IMR-90 (cell line): Measurements from ENCODE around the gene DNASE1L1. TPM values are rescaled to one million over a fixed set of nuclear protein-coding genes. Genes with fewer than 3 reads are reported as not detected.
A peak's percentile ranks its signal among the peaks of the same experiment; 100 is the strongest.

ENCODE experiments used
- ATAC-seq: fragments of 200-7000 bp; cut with Tn5 transposase; 2 replicates; pipeline ENCODE4 v1.9.1; 2020; ENCODE audit warnings: low read depth, mild to moderate bottlenecking, moderate library complexity
- BruUV-seq: library from RNA; stranded (reverse); fragments of 400-500 nt; replicated peaks from 2 replicates; lab custom pipeline; 2021; lab: Mats Ljungman, UMichigan
- CTCF ChIA-PET: fragments of 300-600 bp; formaldehyde crosslinking; extraction: SDS; loops from one replicate; lab custom pipeline; 2021; ENCODE audit warnings: antibody characterized with exemption; lab: Yijun Ruan, JAX
- POLR2A ChIA-PET: fragments of 300-600 bp; sonication (Branson Sonifier 250); formaldehyde crosslinking; loops from one replicate; lab custom pipeline; 2022; ENCODE audit warnings: antibody characterized with exemption; ENCODE audit not compliant: unreplicated experiment; lab: Charles Lee
- DNase-seq: peaks from one replicate; pipeline ENCODE4 v3.0.0; 2013
- H2AFZ ChIP-seq: replicated peaks from 2 replicates; pipeline ENCODE3; 2013; ENCODE audit warnings: low read length, mild to moderate bottlenecking; ENCODE audit not compliant: poor library complexity
- H2AK5ac ChIP-seq: 2 replicates; pipeline ENCODE4 v1.6.1; 2013; ENCODE audit warnings: low read depth, low read length, inconsistent platforms
- H2AK9ac ChIP-seq: replicated peaks from 2 replicates; pipeline ENCODE3; 2013; ENCODE audit warnings: mild to moderate bottlenecking, low read depth, low read length, moderate library complexity; ENCODE audit not compliant: poor library complexity
- H2BK120ac ChIP-seq: 2 replicates; pipeline ENCODE4 v1.6.1; 2013; ENCODE audit warnings: low read depth, low read length, inconsistent platforms
- H2BK15ac ChIP-seq: 3 replicates; pipeline ENCODE4 v1.6.1; 2013; ENCODE audit warnings: low read depth, low read length, inconsistent platforms
- H2BK20ac ChIP-seq: 2 replicates; pipeline ENCODE4 v1.6.1; 2013; ENCODE audit warnings: low read depth, mild to moderate bottlenecking, inconsistent platforms, low read length, moderate library complexity
- H2BK5ac ChIP-seq: 2 replicates; pipeline ENCODE4 v1.6.1; 2013; ENCODE audit warnings: mild to moderate bottlenecking, low read depth, low read length, inconsistent platforms; ENCODE audit not compliant: poor library complexity, severe bottlenecking
- H3K14ac ChIP-seq: replicated peaks from 2 replicates; pipeline ENCODE4 v1.6.1; 2013; ENCODE audit warnings: low read depth, low read length, inconsistent platforms
- H3K18ac ChIP-seq: 2 replicates; pipeline ENCODE4 v1.6.1; 2013; ENCODE audit warnings: low read depth, low read length, control low read depth
- H3K23ac ChIP-seq: 2 replicates; pipeline ENCODE4 v1.6.1; 2013; ENCODE audit warnings: low read depth, low read length, inconsistent platforms
- H3K27ac ChIP-seq: 2 replicates; pipeline ENCODE4 v1.5.1; 2013; ENCODE audit warnings: mild to moderate bottlenecking, control low read depth, low read length; ENCODE audit not compliant: insufficient read depth
- H3K27me3 ChIP-seq: 2 replicates; pipeline ENCODE4 v1.6.1; 2013; ENCODE audit warnings: low read length; ENCODE audit not compliant: control insufficient read depth, insufficient read depth
- H3K36me3 ChIP-seq: 2 replicates; pipeline ENCODE4 v1.6.1; 2013; ENCODE audit warnings: low read length, mixed read lengths; ENCODE audit not compliant: control insufficient read depth, insufficient read depth
- H3K4ac ChIP-seq: 2 replicates; pipeline ENCODE4 v1.6.1; 2013; ENCODE audit warnings: low read depth, low read length, inconsistent platforms
- H3K4me1 ChIP-seq: 2 replicates; pipeline ENCODE4 v1.6.1; 2013; ENCODE audit warnings: low read length, mixed read lengths; ENCODE audit not compliant: control insufficient read depth, insufficient read depth
- H3K4me2 ChIP-seq: 2 replicates; pipeline ENCODE4 v1.6.1; 2013; ENCODE audit warnings: low read depth, mild to moderate bottlenecking, control low read depth, low read length, moderate library complexity
- H3K4me3 ChIP-seq: 2 replicates; pipeline ENCODE4 v1.5.1; 2013; ENCODE audit warnings: low read depth, mild to moderate bottlenecking, control low read depth, low read length, moderate library complexity; ENCODE audit not compliant: insufficient read depth
- H3K56ac ChIP-seq: 2 replicates; pipeline ENCODE4 v1.6.1; 2013; ENCODE audit warnings: low read length, inconsistent platforms; ENCODE audit not compliant: insufficient read depth; ENCODE audit errors: extremely low read depth
- H3K79me1 ChIP-seq, 2 experiments: 2 replicates each; pipeline ENCODE4 v1.6.1; 2013; ENCODE audit warnings: low read length in 2 of 2, inconsistent platforms in 1 of 2, low read depth in 1 of 2
- H3K9ac ChIP-seq: 2 replicates; pipeline ENCODE4 v1.6.1; 2013; ENCODE audit warnings: low read depth, low read length, control low read depth
- H3K9me1 ChIP-seq: 2 replicates; pipeline ENCODE4 v1.6.1; 2013; ENCODE audit warnings: low read length, inconsistent platforms; ENCODE audit not compliant: insufficient read depth
- H3K9me3 ChIP-seq: 2 replicates; pipeline ENCODE4 v1.6.1; 2013; ENCODE audit warnings: low read length; ENCODE audit not compliant: control insufficient read depth, insufficient read depth
- H4K20me1 ChIP-seq: 2 replicates; pipeline ENCODE4 v1.6.1; 2013; ENCODE audit warnings: low read length, inconsistent platforms; ENCODE audit not compliant: insufficient read depth
- H4K5ac ChIP-seq: 2 replicates; pipeline ENCODE4 v1.6.1; 2013; ENCODE audit warnings: mild to moderate bottlenecking, low read depth, low read length, control low read depth
- H4K8ac ChIP-seq, 2 experiments: 2 replicates each; pipeline ENCODE4 v1.6.1; 2013; ENCODE audit warnings: low read depth in 2 of 2, low read length in 2 of 2, control low read depth in 1 of 2, inconsistent platforms in 1 of 2
- H4K91ac ChIP-seq: 2 replicates; pipeline ENCODE4 v1.6.1; 2013; ENCODE audit warnings: low read depth, low read length, inconsistent platforms; ENCODE audit not compliant: insufficient read depth
- BHLHE40 ChIP-seq: fragments of 150-350 bp; IDR thresholded peaks from 2 replicates; pipeline ENCODE4 v1.6.1; 2016; ENCODE audit warnings: mild to moderate bottlenecking, low read depth, low read length
- MXI1 ChIP-seq: IDR thresholded peaks from 2 replicates; pipeline ENCODE4 v1.6.1; 2012; ENCODE audit warnings: low read depth, mild to moderate bottlenecking, low read length, moderate library complexity, borderline replicate concordance
- RAD21 ChIP-seq: IDR thresholded peaks from 2 replicates; pipeline ENCODE4 v1.6.1; 2012; ENCODE audit warnings: low read length, improper control_type of control experiment
- RCOR1 ChIP-seq: IDR thresholded peaks from 2 replicates; pipeline ENCODE4 v1.6.1; 2012; ENCODE audit warnings: mild to moderate bottlenecking, low read length, improper control_type of control experiment; ENCODE audit not compliant: insufficient replicate concordance
- RFX5 ChIP-seq: IDR thresholded peaks from 2 replicates; pipeline ENCODE4 v1.8.0; 2012; ENCODE audit warnings: low read depth, mild to moderate bottlenecking, low read length, moderate library complexity
- WGBS, 2 experiments: methylation state at CpG; one replicate each; pipeline versions ENCODE4 v1.1.5 to v1.1.7; 2013; ENCODE audit warnings: missing lambda C conversion rate in 2 of 2; ENCODE audit not compliant: insufficient read length in 1 of 2; ENCODE audit errors: extremely low coverage in 2 of 2; 5-methylcytosine and 5-hydroxymethylcytosine counted together
- dilution Hi-C: fragments of 300-500 bp; cut with HindIII; formaldehyde crosslinking; loops from one replicate; pipeline ENCODE4 v1.14.3; 2018; ENCODE audit warnings: low sequenced_read_pairs; ENCODE audit not compliant: unreplicated experiment
- in situ Hi-C: fragments of 300-500 bp; cut with MboI; formaldehyde crosslinking; loops from 3 replicates; pipeline ENCODE4 v1.14.3; 2019; ENCODE audit warnings: low sequenced_read_pairs, inconsistent platforms, mixed read lengths
- intact Hi-C: fragments of 100-400 bp; cut with micrococcal nuclease; formaldehyde crosslinking; loops from 2 replicates; pipeline ENCODE4 v1.10.0; 2022
- polyA plus RNA-seq, 3 experiments: library from polyadenylated mRNA; depleted of rRNA; stranded (reverse); fragments of >200 nt; gene quantifications; 2 replicates each; pipeline ENCODE4 v1.2.3, GENCODE V29; 2012; ENCODE audit warnings: low replicate concordance in 1 of 3
- total RNA-seq: library from RNA; depleted of rRNA; stranded (reverse); fragments of >200 nt; gene quantifications from 2 replicates; pipeline ENCODE4 v1.2.3, GENCODE V29; 2012
- TF ChIP-seq, protein P1 (sequence below): conservative IDR thresholded peaks from 2 replicates; pipeline ENCODE4 v1.5.1; 2012; ENCODE audit warnings: mild to moderate bottlenecking, low read depth, low read length, improper control_type of control experiment

The DNASE1L1 gene
- total and polyA plus RNA-seq, 2 of the 4 experiments (the other 2 are of a cell fraction) = 51.4 to 55.5 TPM

DNA sequence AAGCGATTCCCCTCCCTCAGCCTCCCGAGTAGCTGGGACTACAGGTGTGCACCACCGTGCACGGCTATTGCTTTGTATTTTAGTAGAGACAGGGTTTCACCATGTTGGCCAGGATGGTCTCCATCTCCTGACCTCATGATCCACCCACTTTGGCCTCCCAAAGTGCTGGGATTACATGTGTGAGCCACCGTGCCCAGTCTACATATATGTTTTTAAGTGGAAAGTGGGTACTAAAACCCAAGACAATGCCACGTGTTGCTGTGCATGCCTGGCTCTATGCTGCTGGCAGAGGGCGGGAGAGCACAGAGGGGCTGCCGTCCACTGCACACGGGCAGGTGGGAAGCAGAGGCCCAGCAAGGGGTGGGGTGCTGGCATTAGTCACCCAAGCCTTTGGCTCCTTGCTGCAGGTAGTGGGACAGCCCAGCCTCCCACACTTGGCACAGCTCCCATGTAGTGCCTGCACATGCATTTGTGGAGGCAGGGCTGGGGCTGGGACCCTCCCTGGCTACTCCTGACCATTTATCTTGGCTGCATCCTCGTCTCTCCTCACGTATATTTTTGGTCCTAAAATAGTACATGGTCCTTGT, 26.5 kb downstream of the DNASE1L1 start:
- H2BK120ac ChIP-seq = no peak overlapping the region
- no peak for ATAC-seq
- H3K9me1 ChIP-seq = no peaks in the 10 kb centered on the region
- H4K20me1 ChIP-seq = peaks cover 17% of the 10 kb centered on the region
- no peak overlapping the region for H3K9ac ChIP-seq
- H3K14ac ChIP-seq = no peak overlapping the region
- no peak overlapping the region for H2BK15ac ChIP-seq
- no peak overlapping the region for H3K27ac ChIP-seq
- H3K4me2 ChIP-seq = no peak overlapping the region
- H2AK9ac ChIP-seq = peak overlapping the region; percentile 78
- H4K91ac ChIP-seq = no peak overlapping the region
- H3K9me3 ChIP-seq = no peaks in the 10 kb centered on the region
- in situ Hi-C loops (no loop called here), dilution Hi-C loops (no loop called here), intact Hi-C loops (no loop called here)
- DNase-seq = no peak
- H2BK5ac ChIP-seq = no peak overlapping the region
- 70% methylated on average over 2 of the region's 11 CpGs; no CpG with 5 or more reads in 1 of the 2 experiments for WGBS, 2 experiments
- no peak overlapping the region for H3K56ac ChIP-seq
- H3K4me3 ChIP-seq = no peak overlapping the region
- H2AFZ ChIP-seq = no peak overlapping the region
- no peaks in the 10 kb centered on the region for H3K27me3 ChIP-seq
- POLR2A ChIA-PET = interaction anchor here (1.3 kb wide), 1 partner anchor 9 kb away, joined by 4 read pairs; no protein-coding TSS in a partner anchor
- H3K4me1 ChIP-seq = peaks cover 2% of the 10 kb centered on the region; the same call in 1 of the 2 replicates
- H4K8ac ChIP-seq = no peak overlapping the region
- H2AK5ac ChIP-seq = no peak overlapping the region
- no peak overlapping the region for H3K23ac ChIP-seq
- BruUV-seq = no TSS peak
- no peak overlapping the region for H3K18ac ChIP-seq
- H4K5ac ChIP-seq = no peak overlapping the region
- CTCF ChIA-PET = interaction anchor here (1.6 kb wide), 1 partner anchor 10 kb away, joined by 4 read pairs; no protein-coding TSS in a partner anchor
- H3K79me1 ChIP-seq = peaks cover 0 to 19% of the 10 kb centered on the region in 2 experiments; a peak in 2 of 4 replicates
- peaks cover 11% of the 10 kb centered on the region; the same call in 1 of the 2 replicates for H3K36me3 ChIP-seq
- TF ChIP-seq RFX5 = no peak
- TF ChIP-seq RCOR1 = no peak
- TF ChIP-seq BHLHE40 = no peak
- no peak for TF ChIP-seq MXI1
- no peak for TF ChIP-seq RAD21
- TF ChIP-seq, protein P1, sequence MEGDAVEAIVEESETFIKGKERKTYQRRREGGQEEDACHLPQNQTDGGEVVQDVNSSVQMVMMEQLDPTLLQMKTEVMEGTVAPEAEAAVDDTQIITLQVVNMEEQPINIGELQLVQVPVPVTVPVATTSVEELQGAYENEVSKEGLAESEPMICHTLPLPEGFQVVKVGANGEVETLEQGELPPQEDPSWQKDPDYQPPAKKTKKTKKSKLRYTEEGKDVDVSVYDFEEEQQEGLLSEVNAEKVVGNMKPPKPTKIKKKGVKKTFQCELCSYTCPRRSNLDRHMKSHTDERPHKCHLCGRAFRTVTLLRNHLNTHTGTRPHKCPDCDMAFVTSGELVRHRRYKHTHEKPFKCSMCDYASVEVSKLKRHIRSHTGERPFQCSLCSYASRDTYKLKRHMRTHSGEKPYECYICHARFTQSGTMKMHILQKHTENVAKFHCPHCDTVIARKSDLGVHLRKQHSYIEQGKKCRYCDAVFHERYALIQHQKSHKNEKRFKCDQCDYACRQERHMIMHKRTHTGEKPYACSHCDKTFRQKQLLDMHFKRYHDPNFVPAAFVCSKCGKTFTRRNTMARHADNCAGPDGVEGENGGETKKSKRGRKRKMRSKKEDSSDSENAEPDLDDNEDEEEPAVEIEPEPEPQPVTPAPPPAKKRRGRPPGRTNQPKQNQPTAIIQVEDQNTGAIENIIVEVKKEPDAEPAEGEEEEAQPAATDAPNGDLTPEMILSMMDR = no peak
- no peak overlapping the region for H2BK20ac ChIP-seq
- H3K4ac ChIP-seq = no peak overlapping the region
